NCI-H1930 (cell line): Measurements from ENCODE around the gene KIF20B.
"Not testable (repeated sequence)": the region's sequence is repeated elsewhere in the genome, so short reads cannot be mapped to it uniquely, and the experiment has no call there.

Source experiments
- DNase-seq, 2 experiments: peaks; one replicate each; lab custom pipeline; 2025; lab: John Stamatoyannopoulos, UW

Gene KIF20B

GRCh38 chr10:89684604-89685003 is 16.8 kb upstream of the KIF20B start:
- no peak for DNase-seq

- no peak for DNase-seq
Observed at GRCh38 chr10:89685936-89686335, 15.5 kb upstream of the KIF20B start.

- DNase-seq: no peak
Observed at GRCh38 chr10:89690027-89690426, 11.4 kb upstream of the KIF20B start.

GRCh38 chr10:89692416-89692815 is 9.0 kb upstream of the KIF20B start:
- no peak for DNase-seq

- no peak for DNase-seq
Observed at GRCh38 chr10:89693176-89693575, 8.2 kb upstream of the KIF20B start.

- no peak for DNase-seq
Observed at GRCh38 chr10:89695307-89695706, 6.1 kb upstream of the KIF20B start.

- no peak for DNase-seq
Observed at GRCh38 chr10:89697946-89698345, 3.4 kb upstream of the KIF20B start.

GRCh38 chr10:89699581-89700064 is 1.8 kb upstream of the KIF20B start:
- no peak for DNase-seq

GRCh38 chr10:89700923-89701241 is 508 bp upstream of the KIF20B start:
- DNase-seq: no peak

- no peak for DNase-seq
Observed at GRCh38 chr10:89702121-89702480, 711 bp downstream of the KIF20B start.

GRCh38 chr10:89705466-89705865 is 4.1 kb downstream of the KIF20B start:
- DNase-seq: no peak

GRCh38 chr10:89706011-89706410 is 4.6 kb downstream of the KIF20B start:
- no peak for DNase-seq

- DNase-seq: no peak
Observed at GRCh38 chr10:89707372-89707771, 6.0 kb downstream of the KIF20B start.

- DNase-seq: no peak
Observed at GRCh38 chr10:89710753-89711152, 9.4 kb downstream of the KIF20B start.

GRCh38 chr10:89734616-89735015 is 33.2 kb downstream of the KIF20B start:
- no peak for DNase-seq

GRCh38 chr10:89738551-89739209 is 37.3 kb downstream of the KIF20B start:
- DNase-seq: no peak

- no peak for DNase-seq
Observed at GRCh38 chr10:89741126-89741762, 39.9 kb downstream of the KIF20B start.

GRCh38 chr10:89744026-89744425 is 42.6 kb downstream of the KIF20B start:
- DNase-seq: no peak

GRCh38 chr10:89745903-89746302 is 44.5 kb downstream of the KIF20B start:
- no peak for DNase-seq

- DNase-seq: no peak
Observed at GRCh38 chr10:89750441-89750840, 49.1 kb downstream of the KIF20B start.

GRCh38 chr10:89755374-89755773 is 54.0 kb downstream of the KIF20B start:
- DNase-seq: no peak

GRCh38 chr10:89759531-89759930 is 58.1 kb downstream of the KIF20B start:
- DNase-seq: no peak

- not testable (repeated sequence) for DNase-seq
Observed at GRCh38 chr10:89763671-89764070, 62.3 kb downstream of the KIF20B start.

GRCh38 chr10:89771684-89772083 is 70.3 kb downstream of the KIF20B start:
- DNase-seq: no peak
